ENCODE measurements around the gene SEPTIN6.

SEPTIN6 gene

GRCh38 chrX:119693040-119693995, at the start of gene SEPTIN6:
Gene SEPTIN6, minus strand, starts transcription at chrX:119693168. Its CDS starts 63 bp downstream, at chrX:119693105.
- peak; percentile 47 to 74 for DNase-seq

DNA sequence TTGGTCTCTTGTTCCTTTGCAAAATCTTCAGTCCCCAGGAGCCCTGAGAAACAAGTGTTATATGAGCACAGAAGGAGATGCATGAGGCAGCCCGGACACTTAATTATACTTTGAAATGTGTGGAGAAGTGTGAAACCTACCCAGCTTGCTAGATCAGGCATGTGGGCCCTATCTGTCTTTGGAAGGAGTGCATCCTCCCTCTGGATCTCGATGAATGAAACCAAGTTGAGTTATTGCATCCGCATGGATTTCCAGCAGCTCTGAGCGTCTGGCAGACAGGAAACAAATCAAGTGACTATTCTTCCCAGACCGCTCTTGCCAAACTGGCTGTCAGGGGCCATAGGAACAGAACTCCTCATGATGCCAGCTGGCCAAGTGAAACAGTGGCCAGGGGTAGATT, 45.8 kb upstream of the SEPTIN6 start:
- no peak for DNase-seq

DNA sequence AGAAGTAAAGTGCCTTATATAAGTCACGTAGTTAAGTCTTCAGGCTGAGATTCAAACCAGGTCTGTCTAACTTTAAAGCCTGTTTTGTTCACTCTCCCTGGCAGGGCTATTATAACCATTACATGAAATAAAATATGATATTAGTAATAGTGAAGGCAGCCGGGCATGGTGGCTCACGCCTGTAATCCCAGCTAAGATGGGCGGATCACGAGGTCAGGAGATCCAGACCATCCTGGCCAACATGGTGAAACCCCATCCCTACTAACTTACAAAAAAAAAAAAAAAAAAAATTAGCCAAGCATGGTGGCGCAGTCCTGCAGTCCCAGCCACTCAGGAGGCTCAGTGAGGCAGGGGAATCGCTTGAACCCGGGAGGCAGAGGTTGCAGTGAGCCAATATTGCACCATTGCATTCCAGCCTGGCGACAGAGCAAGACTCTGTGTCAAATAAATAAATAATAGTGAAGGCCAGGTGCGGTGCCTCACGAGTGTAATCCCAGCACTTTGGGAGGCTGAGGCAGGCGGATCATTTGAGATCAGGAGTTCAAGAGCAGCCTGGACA, 43.3 kb upstream of the SEPTIN6 start:
- DNase-seq: no peak

DNA sequence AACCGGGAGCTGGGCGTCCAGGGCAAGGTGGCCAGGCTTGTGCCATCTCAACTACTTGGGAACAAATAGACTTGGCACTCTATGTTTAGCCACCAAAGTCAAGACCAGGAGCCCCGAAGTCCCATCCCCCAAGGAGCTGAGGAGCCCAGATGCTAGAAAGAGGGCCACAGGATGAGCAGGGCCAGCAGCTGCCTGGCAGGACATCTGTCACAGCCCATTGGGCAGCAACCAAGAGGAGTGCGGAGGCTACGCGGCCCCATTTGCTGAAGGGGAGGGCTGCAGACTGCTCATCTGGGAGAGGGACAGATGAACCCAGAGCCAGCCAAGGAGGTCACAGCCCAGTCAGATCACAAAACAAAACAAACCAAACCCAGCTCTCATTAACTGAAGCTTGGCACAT, 42.5 kb upstream of the SEPTIN6 start:
- DNase-seq: no peak

DNA sequence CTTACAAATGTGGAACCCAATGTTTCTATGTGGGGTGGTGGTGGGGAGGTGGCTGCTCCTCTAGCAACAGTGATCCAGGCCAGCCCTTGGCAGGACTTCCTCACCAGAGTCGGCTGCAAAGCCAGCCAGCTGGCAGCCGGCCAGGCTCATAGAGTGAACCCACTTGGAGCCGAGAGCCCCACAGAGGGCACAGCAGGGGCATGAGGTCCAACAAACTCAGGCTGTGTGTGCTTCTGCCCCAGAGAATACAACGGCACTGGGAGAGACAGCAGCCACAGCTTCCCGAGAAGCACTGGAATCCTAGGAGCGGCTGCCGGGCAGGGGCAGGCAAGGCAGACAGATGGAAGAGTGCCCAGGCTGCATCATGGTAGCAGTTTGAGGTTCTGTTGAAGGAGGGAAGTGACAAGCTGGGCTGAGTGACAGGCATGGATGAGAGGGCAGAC, 42.0 kb upstream of the SEPTIN6 start:
- no peak for DNase-seq

- peak; percentile 22 to 59 for DNase-seq
These were observed 36.6 kb upstream of the SEPTIN6 start for GRCh38 chrX:119729408-119730201.

DNA sequence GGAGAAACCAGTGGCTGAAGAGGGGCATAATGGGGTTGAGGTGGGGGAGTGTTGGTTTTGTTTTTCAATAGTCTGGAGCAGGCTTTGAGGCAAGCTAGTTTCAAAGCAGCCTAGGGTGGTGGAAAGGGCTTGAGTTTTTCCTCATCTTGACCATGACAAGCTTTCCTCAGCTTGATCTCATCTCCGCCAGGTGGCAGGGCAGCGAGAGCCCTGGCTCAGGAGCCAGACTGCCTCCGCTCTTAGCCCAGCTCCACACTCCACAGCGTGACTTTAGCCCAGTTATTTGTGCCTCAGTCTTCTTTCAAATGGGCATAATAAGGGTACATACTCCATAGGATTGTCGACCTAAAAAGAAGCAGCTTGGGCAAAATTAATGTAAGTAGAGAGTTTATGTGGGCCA, 35.5 kb upstream of the SEPTIN6 start:
- peak in 1 of 2 experiments; percentile 43 for DNase-seq

DNA sequence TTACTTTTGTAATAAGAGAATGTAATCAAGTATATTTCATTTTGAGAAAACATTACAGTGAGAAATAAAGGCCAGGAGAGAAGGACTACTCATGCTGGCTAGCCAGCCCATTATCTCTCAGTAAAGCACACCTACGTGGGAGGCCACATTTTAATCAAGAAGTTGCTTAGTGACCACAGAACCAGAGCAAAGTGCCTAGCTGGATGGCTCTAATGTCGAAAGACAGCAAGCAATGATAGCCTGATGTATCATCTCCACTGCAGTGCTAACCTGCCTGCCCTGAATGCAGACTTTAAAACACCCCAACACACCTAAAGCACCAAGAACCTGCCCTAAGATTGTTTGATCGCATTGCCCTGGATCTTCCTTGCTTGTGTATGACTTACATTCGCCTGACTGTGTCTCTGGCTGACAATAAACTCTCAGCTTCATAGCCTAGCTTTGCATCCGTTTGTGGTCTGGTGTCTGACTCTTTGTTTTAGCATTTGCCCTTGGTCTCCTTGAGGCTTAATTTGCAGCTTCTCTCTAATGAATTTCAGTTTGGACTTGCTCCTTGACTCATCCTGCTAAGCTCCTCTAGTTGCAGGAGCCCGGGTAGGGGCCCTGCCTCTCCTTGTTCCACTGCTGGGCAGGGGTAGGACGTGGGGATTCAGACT, 34.1 kb upstream of the SEPTIN6 start:
- DNase-seq: no peak

- no peak for DNase-seq
These were observed 29.0 kb upstream of the SEPTIN6 start for GRCh38 chrX:119721926-119722325.

- DNase-seq: no peak
These were observed 28.5 kb upstream of the SEPTIN6 start for GRCh38 chrX:119721487-119721886.

DNA sequence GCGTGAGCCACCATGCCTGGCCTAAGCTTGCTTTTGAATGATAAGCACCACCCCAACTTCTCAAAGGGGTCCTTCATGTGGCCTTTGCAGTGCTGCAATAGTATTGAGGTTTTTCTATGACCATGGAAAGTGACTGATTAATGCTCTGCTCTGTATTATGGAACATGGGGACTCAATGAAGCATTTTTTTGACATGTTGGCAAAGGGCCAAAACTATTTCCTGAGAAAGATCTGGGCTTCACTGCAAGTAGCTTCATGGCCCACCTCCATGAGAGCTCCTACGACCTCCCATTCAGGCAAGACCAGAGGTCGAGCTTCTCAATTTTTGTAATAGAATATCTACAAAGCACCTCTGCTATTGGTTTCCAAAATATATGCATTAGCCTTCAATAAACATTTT, 16.7 kb upstream of the SEPTIN6 start:
- no peak for DNase-seq

DNA sequence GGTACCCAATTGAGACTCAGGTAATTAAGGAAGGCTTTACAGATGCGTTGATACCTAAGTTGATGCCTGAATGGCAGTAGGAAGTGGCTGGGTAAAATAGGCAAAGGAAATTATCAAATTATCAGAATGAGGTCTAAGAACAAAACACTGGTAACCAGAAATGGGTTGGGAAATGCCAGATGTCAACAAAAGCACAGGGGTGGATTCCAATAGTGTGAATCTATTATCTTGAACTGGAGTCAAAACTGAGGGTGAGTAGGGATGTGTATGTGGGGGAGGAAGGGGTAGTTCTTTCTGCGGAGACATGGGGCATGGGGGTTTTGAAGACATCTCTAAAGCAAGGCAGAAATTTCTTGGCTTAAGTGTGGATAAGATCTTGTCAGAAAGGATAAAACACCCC, 16.0 kb upstream of the SEPTIN6 start:
- DNase-seq: no peak

- DNase-seq: no peak
These were observed 13.6 kb upstream of the SEPTIN6 start for GRCh38 chrX:119706616-119707015.

DNA sequence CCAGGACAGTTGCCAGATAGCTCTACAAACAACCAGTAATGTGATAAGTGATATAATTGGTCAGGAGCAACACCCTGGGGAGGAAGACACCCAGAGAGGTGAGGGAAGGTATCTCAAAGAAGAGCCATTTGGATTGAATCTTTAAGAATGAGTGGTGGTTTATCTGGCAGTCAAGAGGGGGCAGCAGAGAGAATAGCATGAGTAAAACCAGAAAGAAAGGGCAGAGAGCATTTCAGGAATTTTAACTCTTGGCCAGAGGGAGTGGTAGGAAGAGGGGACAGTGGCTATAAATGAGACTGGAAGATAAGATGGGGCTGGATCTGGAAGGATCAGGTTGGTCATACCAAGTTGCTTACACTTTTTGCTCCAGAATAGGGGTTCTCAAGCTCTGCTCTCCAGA, 5.9 kb upstream of the SEPTIN6 start:
- peak; percentile 56 to 59 for DNase-seq

DNA sequence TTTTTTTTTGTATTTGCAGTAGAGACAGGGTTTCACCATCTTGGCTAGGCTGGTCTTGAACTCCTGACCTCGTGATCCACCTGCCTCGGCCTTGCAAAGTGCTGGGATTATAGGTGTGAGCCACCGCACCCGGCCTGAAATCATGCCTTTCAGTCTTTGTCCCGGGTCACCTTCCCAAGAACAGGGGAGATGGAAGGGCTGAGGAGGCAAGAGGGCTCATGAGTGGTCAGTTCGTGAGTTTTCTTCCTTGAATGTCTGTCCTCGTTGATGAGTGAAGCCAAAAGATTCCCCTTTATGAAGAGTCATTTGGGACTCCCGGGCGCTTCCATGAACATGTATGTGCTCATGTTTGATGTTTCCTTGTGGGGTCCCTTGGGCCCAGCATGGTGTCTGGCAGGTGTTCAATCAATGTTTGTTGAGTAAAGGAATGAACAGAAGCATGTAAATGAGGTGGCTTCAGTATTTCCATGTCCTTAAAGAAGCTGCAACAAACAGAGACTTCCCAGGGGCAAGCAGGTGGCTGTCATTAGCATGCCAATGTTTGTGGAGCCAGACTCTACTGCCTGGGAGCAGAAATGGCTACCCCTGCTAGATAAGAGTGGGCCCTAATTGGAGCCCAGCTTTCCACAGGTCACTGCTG, 3.4 kb upstream of the SEPTIN6 start:
- peak; percentile 44 to 60 for DNase-seq

DNA sequence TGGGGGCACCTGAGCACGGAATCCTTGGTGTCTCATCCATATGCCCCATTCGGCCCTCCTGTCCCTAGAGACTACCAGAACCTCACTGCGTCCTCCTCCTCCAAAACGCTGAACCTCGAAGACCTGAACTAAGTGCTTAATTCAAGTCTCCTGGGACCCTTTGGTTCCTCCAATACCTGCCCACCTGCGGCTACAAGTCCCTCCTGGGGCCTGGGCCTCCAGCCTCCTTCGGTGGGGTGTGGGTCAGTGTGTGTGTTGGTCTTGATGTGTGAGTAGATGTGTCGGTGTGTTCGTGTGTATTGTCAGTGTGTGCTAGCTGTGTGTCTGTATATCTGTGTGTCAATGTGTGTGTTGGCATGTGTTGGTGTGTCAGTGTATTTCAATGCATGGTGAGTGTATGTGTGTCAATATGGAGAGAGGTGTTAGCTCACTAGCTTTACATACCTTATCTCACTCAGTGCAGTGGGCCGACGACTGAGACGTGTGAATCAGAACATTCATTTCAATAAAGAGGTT, 2.6 kb upstream of the SEPTIN6 start:
- no peak for DNase-seq

DNA sequence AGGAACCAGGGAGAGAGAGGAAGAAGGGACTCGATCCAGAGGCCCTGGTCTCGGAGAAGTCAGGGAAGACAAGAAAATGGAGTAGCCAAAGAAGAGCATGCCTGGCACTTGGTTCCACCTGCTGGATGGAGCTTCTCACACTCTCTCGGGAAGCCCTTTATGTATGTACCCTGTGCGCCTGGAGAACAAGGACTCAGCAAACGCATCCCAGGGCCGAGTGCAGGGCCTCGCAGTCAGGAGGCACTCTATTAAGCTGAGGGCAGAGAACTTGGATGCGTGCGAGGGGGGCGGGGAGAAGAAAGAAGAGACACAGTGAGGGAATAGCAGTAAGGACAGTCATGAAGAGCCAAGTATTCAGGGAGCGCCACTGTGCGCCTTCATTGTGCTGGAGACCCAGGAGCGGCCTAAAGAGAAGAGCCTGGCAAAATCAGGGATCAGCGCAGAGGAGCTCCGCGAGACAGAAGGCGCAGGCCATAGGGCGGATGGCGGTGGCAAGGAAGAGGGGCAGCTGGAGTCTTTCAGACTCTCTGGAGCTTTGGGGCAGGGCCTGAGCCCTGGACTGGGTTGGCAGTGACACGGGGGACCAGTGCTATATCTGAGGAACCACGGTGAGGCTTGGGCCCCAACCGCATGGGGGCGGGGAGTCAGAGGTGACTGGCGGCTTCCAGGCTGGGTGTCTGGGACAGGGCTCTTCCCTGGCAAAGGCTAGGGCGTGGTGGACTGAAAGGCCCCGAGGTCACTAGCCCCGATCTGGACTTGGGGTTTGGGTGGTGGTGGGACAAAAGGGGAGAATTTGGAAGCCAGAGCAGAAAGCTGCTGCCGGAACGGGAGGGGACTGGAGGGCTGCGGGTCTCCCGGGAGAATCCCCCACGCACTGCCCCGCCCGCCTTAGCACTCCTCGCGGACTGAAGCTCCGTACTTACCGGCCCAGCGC, 1.9 kb upstream of the SEPTIN6 start:
- DNase-seq: peak in 1 of 2 experiments; percentile 7

DNA sequence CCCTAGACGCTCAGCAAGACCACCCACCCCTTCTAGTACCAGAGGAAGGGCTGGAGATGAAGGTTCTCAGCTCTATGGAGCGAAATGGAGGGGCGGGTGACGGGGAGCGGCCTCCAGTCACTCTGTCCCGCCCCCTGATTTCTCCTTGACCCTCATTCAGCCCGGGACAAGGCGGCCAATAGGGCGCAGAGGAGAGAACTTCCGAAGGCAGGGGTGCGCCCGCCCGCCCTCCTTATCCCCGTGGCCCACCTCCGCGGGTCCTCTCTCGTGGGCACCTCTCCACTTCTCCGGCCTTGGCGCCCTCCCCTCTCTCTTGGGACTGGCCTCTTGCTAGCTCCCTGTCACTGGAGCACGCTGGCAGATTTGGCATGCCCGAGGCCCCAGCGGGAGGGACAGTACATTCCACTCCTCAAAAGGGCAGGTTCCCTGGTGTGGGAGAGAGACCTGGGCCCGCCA, 1.1 kb upstream of the SEPTIN6 start:
- DNase-seq: no peak

DNA sequence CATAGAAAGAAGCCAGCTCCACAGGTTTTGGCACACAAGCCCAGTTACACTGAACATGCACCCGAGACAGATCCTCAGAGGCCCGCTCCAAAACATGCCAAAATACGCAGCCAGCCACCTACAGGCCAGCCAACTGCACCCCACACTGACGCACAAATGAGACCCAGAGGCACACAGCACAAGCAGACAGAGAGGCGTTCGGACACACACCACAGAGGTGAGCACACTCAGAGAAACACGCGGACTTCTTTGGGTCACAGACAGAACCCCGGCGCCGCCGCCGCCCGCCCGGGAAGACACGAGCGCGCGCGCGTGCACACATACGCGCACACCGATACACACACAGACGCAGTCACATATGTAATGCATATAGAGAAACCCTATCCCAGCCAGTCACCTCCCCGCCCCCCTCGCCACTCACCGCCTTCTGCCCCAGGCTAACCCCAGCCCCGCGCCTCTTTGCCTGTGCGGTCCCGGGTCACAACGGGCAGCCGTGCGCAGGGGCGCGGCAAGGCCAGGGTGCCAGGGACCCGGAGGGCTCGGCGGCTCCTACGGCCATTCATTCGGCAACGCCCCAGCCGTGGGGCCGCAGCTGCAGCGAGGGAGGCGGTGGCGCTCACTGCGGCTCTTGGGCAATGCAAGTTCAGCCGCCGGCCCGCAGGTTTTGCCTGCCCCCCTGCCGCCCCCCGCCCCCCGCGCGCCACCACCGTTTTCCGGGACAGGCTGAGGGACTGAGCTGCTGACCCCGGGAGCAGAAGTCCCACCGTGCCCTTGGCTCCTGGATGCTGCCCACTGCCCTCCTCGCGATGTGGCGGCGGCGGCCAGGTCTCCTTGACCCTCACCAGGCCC, 553 bp downstream of the SEPTIN6 start:
- DNase-seq: peak; percentile 16 to 75
